Mucosa of descending colon (tissue), 3 donors: ENCODE measurements around the gene SPC24. TPM values are rescaled to one million over a fixed set of nuclear protein-coding genes. Genes with fewer than 3 reads are reported as not detected.
A peak's percentile ranks its signal among the peaks of the same experiment; 100 is the strongest.

Experiments used
- ATAC-seq: fragments of 200-7000 bp; cut with Tn5 transposase; one replicate; pipeline ENCODE4 v1.9.1; 2020; ENCODE audit warnings: mild to moderate bottlenecking, moderate library complexity
- DNase-seq, 3 donors: peaks; one replicate each; pipeline ENCODE4 v3.0.0-alpha.2; 2020
- H3K36me3 ChIP-seq: fragments of 200-600 bp; one replicate; pipeline ENCODE4 v1.8.0; 2021; ENCODE audit warnings: low read depth, mild to moderate bottlenecking
- H3K4me1 ChIP-seq: fragments of 200-600 bp; one replicate; pipeline ENCODE4 v1.8.0; 2021; ENCODE audit warnings: low read depth, mild to moderate bottlenecking
- H3K4me3 ChIP-seq: fragments of 200-600 bp; one replicate; pipeline ENCODE4 v1.8.0; 2021; ENCODE audit warnings: mild to moderate bottlenecking
- H3K9me3 ChIP-seq: fragments of 200-600 bp; one replicate; pipeline ENCODE4 v1.8.0; 2021; ENCODE audit warnings: mild to moderate bottlenecking
- CTCF ChIP-seq: fragments of 200-600 bp; IDR thresholded peaks from one replicate; pipeline ENCODE4 v1.8.0; 2022; ENCODE audit warnings: antibody characterized with exemption, mild to moderate bottlenecking
- intact Hi-C, 2 donors: fragments of 100-400 bp; cut with DNase I in 1 of 2; cut with micrococcal nuclease in 1 of 2; formaldehyde crosslinking; loops; one replicate each; pipeline versions ENCODE4 v1.11.0 to v1.11.1; 2022; cut with DNase I, micrococcal nuclease
- total RNA-seq, 3 donors: library from RNA; stranded (reverse); fragmentation: NEBNext Ultra II Directional in 2 of 3; extraction: Animal tissue kit (Norgen Biotek cat#: 25700) in 2 of 3; gene quantifications; one replicate each; pipeline versions ENCODE4 v1.2.1 to v1.2.4, GENCODE V29; 2021 to 2023
- donor health status: DM: no; HTN: no; CAD: no; lungs with moderate emphysema.
- donor health status: DM: no; HTN: no; CAD: no.
- donor health status: DM: no; HTN: yes; CAD: no.

SPC24 gene
- total RNA-seq, 3 donors from 2014 or later = 2.8 to 15.8 (median 3.8) TPM

GRCh38 chr19:11159598-11160439, 4.2 kb upstream of the SPC24 start:
- no peak for TF ChIP-seq CTCF
- DNase-seq = no peak
- no peaks in the 10 kb centered on the region for H3K36me3 ChIP-seq
- ATAC-seq = no peak
- intact Hi-C loops = no loop called here
- H3K4me3 ChIP-seq = no peak overlapping the region
- H3K9me3 ChIP-seq = no peaks in the 10 kb centered on the region
- H3K4me1 ChIP-seq = peaks cover 3% of the 10 kb centered on the region

GRCh38 chr19:11154683-11155047, 917 bp downstream of the SPC24 start:
- no peak overlapping the region for H3K4me3 ChIP-seq

GRCh38 chr19:11152318-11153062, 3.1 kb downstream of the SPC24 start:
- DNase-seq = peak; percentile 52 to 73 (median 61)

More at GRCh38 chr19:11154683-11155047, 917 bp downstream of the SPC24 start:
- no peaks in the 10 kb centered on the region for H3K9me3 ChIP-seq
- no peak for ATAC-seq
- peaks cover 12% of the 10 kb centered on the region for H3K4me1 ChIP-seq
- H3K36me3 ChIP-seq = no peaks in the 10 kb centered on the region
- no peak for TF ChIP-seq CTCF
- DNase-seq = no peak
- intact Hi-C loops = no loop called here

GRCh38 chr19:11151181-11151580, 4.4 kb downstream of the SPC24 start:
- no peak overlapping the region for H3K4me3 ChIP-seq
- H3K9me3 ChIP-seq = no peaks in the 10 kb centered on the region
- TF ChIP-seq CTCF = no peak
- ATAC-seq (no peak), DNase-seq (no peak)
- peaks cover 12% of the 10 kb centered on the region for H3K4me1 ChIP-seq
- H3K36me3 ChIP-seq = no peaks in the 10 kb centered on the region
- intact Hi-C loops = no loop called here

More at GRCh38 chr19:11152318-11153062, 3.1 kb downstream of the SPC24 start:
- Histone ChIP-seq H3K9me3 (no peaks in the 10 kb centered on the region), H3K4me1 (peaks cover 12% of the 10 kb centered on the region), H3K4me3 (no peak overlapping the region), H3K36me3 (no peaks in the 10 kb centered on the region)
- peak; percentile 50 for ATAC-seq
- TF ChIP-seq CTCF = no peak
- intact Hi-C loops = no loop called here

GRCh38 chr19:11148001-11148400, 7.6 kb downstream of the SPC24 start:
- H3K9me3 ChIP-seq = no peaks in the 10 kb centered on the region
- ATAC-seq = no peak
- no peak overlapping the region for H3K4me3 ChIP-seq
- no peaks in the 10 kb centered on the region for H3K36me3 ChIP-seq
- TF ChIP-seq CTCF = no peak
- H3K4me1 ChIP-seq = peaks cover 11% of the 10 kb centered on the region
- intact Hi-C loops = no loop called here
- no peak for DNase-seq
